HepG2 (cell line): ENCODE results near the gene SLC51B. TPM values are rescaled to one million over a fixed set of nuclear protein-coding genes. Genes with fewer than 3 reads are reported as not detected.

ENCODE experiments used
- AHR ChIP-seq: IDR thresholded peaks from 2 replicates; pipeline ENCODE4 v1.6.1; 2018; ENCODE audit warnings: missing genetic modification reagents, missing compliant biosample characterization
- ATF3 ChIP-seq: sonication (generic); formaldehyde crosslinking; IDR thresholded peaks from 2 replicates; pipeline ENCODE4 v1.4.0; 2020; ENCODE audit warnings: missing genetic modification reagents
- BORCS8-MEF2B ChIP-seq: sonication (generic); formaldehyde crosslinking; IDR thresholded peaks from 2 replicates; pipeline ENCODE4 v1.8.0; 2022; ENCODE audit warnings: mild to moderate bottlenecking, missing genetic modification reagents
- CBX5 ChIP-seq: sonication (generic); formaldehyde crosslinking; IDR thresholded peaks from 2 replicates; pipeline ENCODE4 v1.4.0; 2020; ENCODE audit warnings: missing genetic modification reagents, borderline replicate concordance
- CTCF ChIP-seq: sonication (generic); formaldehyde crosslinking; IDR thresholded peaks from 2 replicates; pipeline ENCODE4 v1.5.0; 2020; ENCODE audit warnings: mild to moderate bottlenecking, missing genetic modification reagents, moderate library complexity
- DMTF1 ChIP-seq: sonication (generic); formaldehyde crosslinking; IDR thresholded peaks from 2 replicates; pipeline ENCODE4 v1.4.0; 2020; ENCODE audit warnings: mild to moderate bottlenecking, missing genetic modification reagents
- ELF3 ChIP-seq: IDR thresholded peaks from 2 replicates; pipeline ENCODE4 v1.6.1; 2016; ENCODE audit warnings: missing genetic modification reagents, missing compliant biosample characterization
- GABPB1 ChIP-seq: IDR thresholded peaks from 2 replicates; pipeline ENCODE4 v1.6.1; 2016; ENCODE audit warnings: mild to moderate bottlenecking, missing genetic modification reagents, moderate library complexity, missing compliant biosample characterization
- HDAC6 ChIP-seq: fragments of 200-600 bp; sonication (generic); IDR thresholded peaks from 2 replicates; pipeline ENCODE4 v1.7.0; 2017; ENCODE audit warnings: mild to moderate bottlenecking, antibody characterized with exemption, low read length, low read depth
- KMT2A ChIP-seq: sonication (generic); formaldehyde crosslinking; IDR thresholded peaks from 2 replicates; pipeline ENCODE4 v1.4.0; 2020; ENCODE audit warnings: missing genetic modification reagents
- LCORL ChIP-seq, 2 experiments: fragments of 450-650 bp in 1 of 2; sonication (generic) in 1 of 2; formaldehyde crosslinking in 1 of 2; IDR thresholded peaks; 2 replicates each; pipeline versions ENCODE4 v1.5.0 to v1.6.1; 2017 to 2020; ENCODE audit warnings: antibody characterized with exemption in 1 of 2, missing genetic modification reagents in 1 of 2
- MIER3 ChIP-seq: IDR thresholded peaks from 2 replicates; pipeline ENCODE4 v1.6.1; 2016; ENCODE audit warnings: missing compliant biosample characterization, borderline replicate concordance
- MIXL1 ChIP-seq: IDR thresholded peaks from 2 replicates; pipeline ENCODE4 v1.6.1; 2016
- MXD4 ChIP-seq: IDR thresholded peaks from 2 replicates; pipeline ENCODE4 v1.6.1; 2016; ENCODE audit warnings: mild to moderate bottlenecking, missing biosample characterization, missing genetic modification reagents
- PAXIP1 ChIP-seq: sonication (generic); formaldehyde crosslinking; conservative IDR thresholded peaks from 2 replicates; pipeline ENCODE4 v1.4.0; 2020; ENCODE audit warnings: mild to moderate bottlenecking, missing genetic modification reagents, moderate library complexity
- PCBP1 ChIP-seq: fragments of 200-400 bp; formaldehyde crosslinking; IDR thresholded peaks from 2 replicates; pipeline ENCODE4 v1.6.1; 2017; ENCODE audit warnings: mild to moderate bottlenecking, low read depth, low read length, borderline replicate concordance
- RELA ChIP-seq: sonication (generic); formaldehyde crosslinking; IDR thresholded peaks from 2 replicates; pipeline ENCODE4 v1.4.0; 2020; ENCODE audit warnings: missing genetic modification reagents
- TBL1XR1 ChIP-seq: fragments of 150-350 bp; IDR thresholded peaks from 2 replicates; pipeline ENCODE4 v1.6.1; 2014; ENCODE audit warnings: borderline replicate concordance, low read length; ENCODE audit not compliant: partially characterized antibody
- TBX3 ChIP-seq: fragments of 450-650 bp; IDR thresholded peaks from 2 replicates; pipeline ENCODE4 v1.6.1; 2017; ENCODE audit warnings: antibody characterized with exemption, mild to moderate bottlenecking, inconsistent platforms, borderline replicate concordance
- U2AF2 ChIP-seq: fragments of 200-400 bp; formaldehyde crosslinking; IDR thresholded peaks from 2 replicates; pipeline ENCODE4 v1.6.1; 2017; ENCODE audit warnings: low read depth, mild to moderate bottlenecking, low read length
- ZNF33B ChIP-seq: sonication (generic); formaldehyde crosslinking; IDR thresholded peaks from 2 replicates; pipeline ENCODE4 v1.5.1; 2020; ENCODE audit warnings: mild to moderate bottlenecking, missing genetic modification reagents
- ZNF7 ChIP-seq: IDR thresholded peaks from 2 replicates; pipeline ENCODE4 v1.6.1; 2016; ENCODE audit warnings: missing biosample characterization, missing genetic modification reagents
- polyA plus RNA-seq, 8 experiments: library from polyadenylated mRNA; depleted of rRNA in 3 of 8; stranded (reverse) in 7 of 8; unstranded in 1 of 8; fragments of >200 nt; fragmentation: Illumina TruSeq in 4 of 8; extraction: Trizol in 4 of 8; gene quantifications; 2 replicates each; pipeline versions ENCODE4 v1.2.1 to v1.2.3, GENCODE V29; 2011 to 2016; ENCODE audit warnings: low read depth in 4 of 8, missing spikeins in 1 of 8, mixed read lengths in 1 of 8; ENCODE audit not compliant: insufficient read depth in 1 of 8
- total RNA-seq, 5 experiments: library from RNA; depleted of rRNA; stranded (reverse); fragments of >200 nt; fragmentation: Illumina TruSeq; extraction: Trizol; gene quantifications; 2 replicates each; pipeline ENCODE4 v1.2.3, GENCODE V29; 2016; ENCODE audit warnings: low read depth in 1 of 5

Gene SLC51B
- total and polyA plus RNA-seq, 2 of the 13 experiments (the other 11 are each of a cell fraction or from before 2014, with no cell fraction given): 14.9 to 17.1 TPM

GRCh38 chr15:65054333-65055200 lies 9.4 kb downstream of the SLC51B start (continued):
- TF ChIP-seq DMTF1 (CRISPR knock-in tag) (no peak), LCORL (IDR thresholded peaks at IDR 0.05) (no peak), LCORL (CRISPR knock-in tag; IDR thresholded peaks at IDR 0.05) (peak; percentile 48; the same call in 1 of the 2 replicates), PCBP1 (no peak), AHR (CRISPR knock-in tag) (peak; percentile 72; the same call in 1 of the 2 replicates), KMT2A (0 out of 2 replicates have a peak, but pooled peaks have one; percentile 35), U2AF2 (no peak), HDAC6 (no peak), BORCS8-MEF2B (CRISPR knock-in tag) (no peak), ATF3 (CRISPR knock-in tag) (0 out of 2 replicates have a peak, but pooled peaks have one; percentile 14), GABPB1 (CRISPR knock-in tag) (peak; percentile 50), MIER3 (CRISPR knock-in tag) (0 out of 2 replicates have a peak, but pooled peaks have one; percentile 62), ELF3 (CRISPR knock-in tag) (peak; percentile 63), MXD4 (CRISPR knock-in tag) (peak; percentile 65; the same call in 1 of the 2 replicates), ZNF33B (CRISPR knock-in tag) (no peak), ZNF7 (CRISPR knock-in tag) (no peak), PAXIP1 (0 out of 2 replicates have a peak, but pooled peaks have one; percentile 19), TBL1XR1 (no peak), TBX3 (no peak), MIXL1 (CRISPR knock-in tag) (peak; percentile 46; the same call in 1 of the 2 replicates), CTCF (CRISPR knock-in tag) (peak; percentile 98), RELA (no peak), CBX5 (CRISPR knock-in tag) (0 out of 2 replicates have a peak, but pooled peaks have one; percentile 33)
